CD14-positive monocyte (primary cell): ENCODE results near the gene PNKD. TPM values are rescaled to one million over a fixed set of nuclear protein-coding genes. Genes with fewer than 3 reads are reported as not detected.

Source experiments
- DNase-seq, 3 donors: peaks; one replicate each; pipeline ENCODE4 v3.0.0-alpha.2; 2011 to 2022
- H2AFZ ChIP-seq: 2 replicates; pipeline ENCODE4 v1.6.0; 2012; ENCODE audit warnings: mild to moderate bottlenecking, low read depth, low read length, inconsistent platforms; ENCODE audit not compliant: insufficient read depth, poor library complexity, severe bottlenecking
- H3K27ac ChIP-seq, 2 donors: 1 replicate in 1 of 2; 2 replicates in 1 of 2; pipeline ENCODE4 v1.5.1; 2012 to 2013; ENCODE audit warnings: low read length in 2 of 2, control low read depth in 1 of 2, inconsistent platforms in 1 of 2, low read depth in 1 of 2, mild to moderate bottlenecking in 1 of 2
- H3K27me3 ChIP-seq, 2 donors: one replicate each; pipeline versions ENCODE4 v1.6.0 to v1.6.1; 2011 to 2013; ENCODE audit warnings: low read length in 2 of 2; ENCODE audit not compliant: control insufficient read depth in 2 of 2, insufficient read depth in 2 of 2
- H3K36me3 ChIP-seq, 2 donors: replicated peaks in 1 of 2; 1 replicate in 1 of 2; 2 replicates in 1 of 2; pipeline versions ENCODE4 v1.5.1 to v1.6.1; 2012 to 2013; ENCODE audit warnings: low read length in 2 of 2, control low read depth in 1 of 2, inconsistent platforms in 1 of 2, mild to moderate bottlenecking in 1 of 2; ENCODE audit not compliant: insufficient read depth in 2 of 2, control insufficient read depth in 1 of 2
- H3K4me1 ChIP-seq, 2 donors: 1 replicate in 1 of 2; 2 replicates in 1 of 2; pipeline versions ENCODE4 v1.5.1 to v1.6.1; 2012 to 2013; ENCODE audit warnings: low read length in 2 of 2, control low read depth in 1 of 2, inconsistent platforms in 1 of 2, mild to moderate bottlenecking in 1 of 2, moderate library complexity in 1 of 2; ENCODE audit not compliant: insufficient read depth in 2 of 2, control insufficient read depth in 1 of 2
- H3K4me2 ChIP-seq: replicated peaks from 2 replicates; pipeline ENCODE3; 2012; ENCODE audit warnings: low read length, moderate library complexity, mild to moderate bottlenecking; ENCODE audit not compliant: poor library complexity, severe bottlenecking; ENCODE audit errors: extremely low read depth
- H3K4me3 ChIP-seq, 3 experiments: fragments of 200-600 bp in 1 of 3; sonication (generic) in 1 of 3; replicated peaks in 1 of 3; 1 replicate in 2 of 3; 2 replicates in 1 of 3; pipeline ENCODE4 v1.5.1; 2011 to 2013; ENCODE audit warnings: low read length in 3 of 3, mild to moderate bottlenecking in 3 of 3, control low read depth in 2 of 3, low read depth in 2 of 3, inconsistent platforms in 1 of 3, moderate library complexity in 1 of 3
- H3K79me2 ChIP-seq: 2 replicates; pipeline ENCODE4 v1.6.0; 2012; ENCODE audit warnings: mild to moderate bottlenecking, control low read depth, inconsistent platforms, low read length, moderate library complexity; ENCODE audit not compliant: insufficient read depth
- H3K9ac ChIP-seq: 2 replicates; pipeline ENCODE4 v1.6.0; 2017; ENCODE audit warnings: low read length, mild to moderate bottlenecking; ENCODE audit not compliant: insufficient read depth, poor library complexity, severe bottlenecking
- H3K9me3 ChIP-seq, 2 donors: replicated peaks in 1 of 2; 1 replicate in 1 of 2; 2 replicates in 1 of 2; pipeline versions ENCODE4 v1.5.1 to v1.6.1; 2012 to 2013; ENCODE audit warnings: low read length in 2 of 2, control low read depth in 1 of 2; ENCODE audit not compliant: control insufficient read depth in 1 of 2, insufficient read depth in 1 of 2
- H4K20me1 ChIP-seq: 2 replicates; pipeline ENCODE4 v1.6.0; 2012; ENCODE audit warnings: mild to moderate bottlenecking, low read length, control low read depth, moderate library complexity; ENCODE audit not compliant: insufficient read depth
- H3K27ac Mint-ChIP-seq, 7 donors: one replicate each; pipeline ENCODE4 v1.8.0; 2020; ENCODE audit warnings: mild to moderate bottlenecking in 7 of 7, mixed read lengths in 7 of 7, moderate library complexity in 6 of 7, inconsistent platforms in 2 of 7
- H3K27me3 Mint-ChIP-seq, 3 donors: one replicate each; pipeline ENCODE4 v1.8.0; 2021 to 2022; ENCODE audit warnings: low read depth in 3 of 3, mild to moderate bottlenecking in 3 of 3, mixed read lengths in 3 of 3, moderate library complexity in 3 of 3, inconsistent platforms in 1 of 3
- H3K36me3 Mint-ChIP-seq, 2 donors: one replicate each; pipeline ENCODE4 v1.8.0; 2020; ENCODE audit warnings: mixed read lengths in 2 of 2, inconsistent platforms in 1 of 2, mild to moderate bottlenecking in 1 of 2
- H3K4me1 Mint-ChIP-seq: one replicate; pipeline ENCODE4 v1.8.0; 2020; ENCODE audit warnings: mild to moderate bottlenecking, mixed read lengths
- H3K4me3 Mint-ChIP-seq, 2 donors: one replicate each; pipeline ENCODE4 v1.8.0; 2020; ENCODE audit warnings: mild to moderate bottlenecking in 2 of 2, mixed read lengths in 2 of 2, moderate library complexity in 1 of 2
- H3K9me3 Mint-ChIP-seq, 7 donors: one replicate each; pipeline ENCODE4 v1.8.0; 2020 to 2022; ENCODE audit warnings: mixed read lengths in 7 of 7, mild to moderate bottlenecking in 6 of 7, moderate library complexity in 6 of 7, inconsistent platforms in 2 of 7
- CTCF ChIP-seq: fragments of 200-600 bp; IDR thresholded peaks from one replicate; pipeline ENCODE4 v1.8.0; 2022; ENCODE audit warnings: antibody characterized with exemption, mild to moderate bottlenecking
- WGBS: methylation state at CpG from one replicate; pipeline ENCODE4 v1.1.5; 2013; ENCODE audit warnings: missing lambda C conversion rate; ENCODE audit not compliant: insufficient coverage; 5-methylcytosine and 5-hydroxymethylcytosine counted together
- intact Hi-C, 2 donors: fragments of 100-400 bp; cut with micrococcal nuclease; formaldehyde crosslinking; loops; one replicate each; pipeline versions ENCODE4 v1.15.0 to v1.15.1; 2023
- polyA plus RNA-seq, 3 donors: library from polyadenylated mRNA; depleted of rRNA in 1 of 3; unstranded in 2 of 3; stranded (reverse) in 1 of 3; fragments of 300-500 nt in 2 of 3; fragments of >200 nt in 1 of 3; fragmentation: Illumina TruSeq in 2 of 3; gene quantifications; 1 replicate in 2 of 3; 2 replicates in 1 of 3; pipeline ENCODE4 v1.2.3, GENCODE V29; 2012 to 2021

Gene PNKD
- polyA plus RNA-seq, 3 donors, result 79.8 to 92.0 (median 88.2) TPM

GRCh38 chr2:218368621-218369153, 98.4 kb downstream of the PNKD start:
- peaks cover 2 to 8% of the 10 kb centered on the region in 2 donors for H3K36me3 Mint-ChIP-seq
- peak overlapping the region; percentile 100 for H3K27ac Mint-ChIP-seq
- H2AFZ ChIP-seq, result no peak overlapping the region
- DNase-seq, result peak; percentile 55 to 67 (median 62)
- H3K4me2 ChIP-seq, result peak overlapping the region; percentile 90
- no peaks in the 10 kb centered on the region for H3K27me3 ChIP-seq
- H3K27ac ChIP-seq, result peak overlapping the region; percentile 94 to 99
- H3K4me3 Mint-ChIP-seq, result peak overlapping the region; percentile 89 to 93
- H4K20me1 ChIP-seq, result no peaks in the 10 kb centered on the region
- H3K36me3 ChIP-seq, result no peaks in the 10 kb centered on the region
- 8% methylated on average over 15 of the region's 27 CpGs for WGBS
- TF ChIP-seq CTCF, result no peak
- peaks cover 22% of the 10 kb centered on the region for H3K79me2 ChIP-seq
- H3K4me3 ChIP-seq, result peak overlapping the region; percentile 37 to 71 (median 44)
- H3K27me3 Mint-ChIP-seq, result peaks cover 0 to 1% (median 0%) of the 10 kb centered on the region in 3 donors
- intact Hi-C loops, result loop anchor here in 1 of 2 donors (2.0 kb wide), 1 partner anchor 14 kb away; the partner anchor contains the start of gene SLC11A1
- H3K9ac ChIP-seq, result peak overlapping the region; percentile 92
- H3K4me1 Mint-ChIP-seq, result peaks cover 80% of the 10 kb centered on the region
- peaks cover 90 to 91% of the 10 kb centered on the region in 2 donors for H3K4me1 ChIP-seq
- H3K9me3 Mint-ChIP-seq, result peaks cover 0 to 11% (median 4%) of the 10 kb centered on the region in 7 donors
- peaks cover 0 to 4% of the 10 kb centered on the region in 2 donors for H3K9me3 ChIP-seq

GRCh38 chr2:218369330-218369729, 99.0 kb downstream of the PNKD start:
- Histone ChIP-seq H3K4me1 (peaks cover 84 to 85% of the 10 kb centered on the region in 2 donors), H3K27ac (peak overlapping the region; percentile 94 to 99), H3K9me3 (peaks cover 0 to 4% of the 10 kb centered on the region in 2 donors), H4K20me1 (no peaks in the 10 kb centered on the region), H3K4me2 (peak overlapping the region; percentile 90), H3K4me3 (peak overlapping the region; percentile 37 to 71 (median 44)), H2AFZ (no peak overlapping the region), H3K9ac (peak overlapping the region; percentile 92), H3K36me3 (no peaks in the 10 kb centered on the region), H3K27me3 (no peaks in the 10 kb centered on the region), H3K79me2 (peaks cover 22% of the 10 kb centered on the region)
- peaks cover 2 to 8% of the 10 kb centered on the region in 2 donors for H3K36me3 Mint-ChIP-seq
- H3K27me3 Mint-ChIP-seq, result peaks cover 0 to 1% (median 0%) of the 10 kb centered on the region in 3 donors
- WGBS, result 0% methylated on average over 1 of the region's 2 CpGs
- TF ChIP-seq CTCF, result no peak
- intact Hi-C loops, result loop anchor here in 1 of 2 donors (2.0 kb wide), 1 partner anchor 13 kb away; the partner anchor contains the start of gene SLC11A1
- H3K4me1 Mint-ChIP-seq, result peaks cover 74% of the 10 kb centered on the region
- H3K9me3 Mint-ChIP-seq, result peaks cover 0 to 11% (median 4%) of the 10 kb centered on the region in 7 donors
- H3K27ac Mint-ChIP-seq, result peak overlapping the region; percentile 100
- H3K4me3 Mint-ChIP-seq, result peak overlapping the region; percentile 89 to 93
- DNase-seq, result peak in 2 of 3 donors; percentile 41 to 62
